Thymus (tissue), 11 donors: Measurements from ENCODE around the gene FARSB. TPM values are rescaled to one million over a fixed set of nuclear protein-coding genes. Genes with fewer than 3 reads are reported as not detected.

Experiments used
- DNase-seq, 9 donors: peaks; one replicate each; pipeline ENCODE4 v3.0.0-alpha.2; 2013; ENCODE audit warnings: low spot score in 9 of 9, low read depth in 6 of 9, missing footprints in 1 of 9
- H3K27ac ChIP-seq, 2 donors: one replicate each; pipeline ENCODE4 v1.5.1; 2013; ENCODE audit warnings: control low read depth in 1 of 2, low read depth in 1 of 2, low read length in 1 of 2, mild to moderate bottlenecking in 1 of 2, moderate library complexity in 1 of 2
- H3K27me3 ChIP-seq, 2 donors: one replicate each; pipeline ENCODE4 v1.5.1; 2013; ENCODE audit warnings: low read length in 1 of 2; ENCODE audit not compliant: control insufficient read depth in 2 of 2, insufficient read depth in 1 of 2
- H3K36me3 ChIP-seq, 2 donors: one replicate each; pipeline ENCODE4 v1.5.1; 2013; ENCODE audit warnings: low read length in 1 of 2, mild to moderate bottlenecking in 1 of 2, moderate library complexity in 1 of 2; ENCODE audit not compliant: control insufficient read depth in 2 of 2, insufficient read depth in 2 of 2
- H3K4me1 ChIP-seq, 2 donors: one replicate each; pipeline ENCODE4 v1.5.1; 2013; ENCODE audit warnings: low read length in 2 of 2; ENCODE audit not compliant: control insufficient read depth in 2 of 2, insufficient read depth in 2 of 2
- H3K4me3 ChIP-seq, 2 donors: one replicate each; pipeline ENCODE4 v1.5.1; 2013; ENCODE audit warnings: low read length in 2 of 2, control low read depth in 1 of 2, mild to moderate bottlenecking in 1 of 2
- H3K9me3 ChIP-seq, 2 donors: one replicate each; pipeline ENCODE4 v1.5.1; 2013; ENCODE audit warnings: low read length in 1 of 2, mild to moderate bottlenecking in 1 of 2; ENCODE audit not compliant: control insufficient read depth in 2 of 2, insufficient read depth in 1 of 2
- WGBS: extraction: QIAGEN DNeasy Blood & Tissue Kit; methylation state at CpG from one replicate; pipeline ENCODE4 v1.1.7; 2013; 5-methylcytosine and 5-hydroxymethylcytosine counted together
- polyA plus RNA-seq: library from polyadenylated mRNA; stranded (reverse); fragments of 200-250 nt; gene quantifications from one replicate; pipeline ENCODE4 v1.2.3, GENCODE V29; 2013
- total RNA-seq: library from RNA; stranded (reverse); fragments of 120-200 nt; gene quantifications from one replicate; pipeline ENCODE4 v1.2.4, GENCODE V29; 2013
- donor health status: healthy.

FARSB gene
- total and polyA plus RNA-seq, 2 donors, result 13.5 to 15.9 TPM

GRCh38 chr2:222690564-222691200 lies 34.8 kb upstream of the FARSB start:
- Histone ChIP-seq H3K9me3 (no peaks in the 10 kb centered on the region), H3K4me3 (no peak overlapping the region), H3K27ac (no peak overlapping the region), H3K27me3 (no peaks in the 10 kb centered on the region), H3K36me3 (no peaks in the 10 kb centered on the region), H3K4me1 (peaks cover 2 to 12% of the 10 kb centered on the region in 2 donors)
- 40% methylated on average over 10 of the region's 10 CpGs for WGBS
- DNase-seq, result peak; percentile 56 to 91 (median 80)

- no peak for DNase-seq
- Histone ChIP-seq H3K9me3 (no peaks in the 10 kb centered on the region), H3K4me1 (peaks cover 2 to 13% of the 10 kb centered on the region in 2 donors), H3K4me3 (no peak overlapping the region), H3K27me3 (no peaks in the 10 kb centered on the region), H3K27ac (no peak overlapping the region), H3K36me3 (no peaks in the 10 kb centered on the region)
- WGBS, result 89% methylated on average over 2 of the region's 2 CpGs
Measured at GRCh38 chr2:222689322-222689721, 33.4 kb upstream of the FARSB start.

GRCh38 chr2:222688917-222689316 lies 33.0 kb upstream of the FARSB start:
- Histone ChIP-seq H3K36me3 (no peaks in the 10 kb centered on the region), H3K27ac (no peak overlapping the region), H3K9me3 (no peaks in the 10 kb centered on the region), H3K4me3 (no peak overlapping the region), H3K4me1 (peaks cover 2 to 13% of the 10 kb centered on the region in 2 donors), H3K27me3 (no peaks in the 10 kb centered on the region)
- WGBS, result 95% methylated on average over 2 of the region's 2 CpGs
- no peak for DNase-seq

GRCh38 chr2:222686086-222686750 lies 30.3 kb upstream of the FARSB start:
- H3K4me3 ChIP-seq, result no peak overlapping the region
- H3K27ac ChIP-seq, result no peak overlapping the region
- peak in 1 of 9 donors; percentile 49 for DNase-seq
- H3K27me3 ChIP-seq, result peaks cover 0 to 2% of the 10 kb centered on the region in 2 donors
- H3K4me1 ChIP-seq, result peaks cover 2 to 13% of the 10 kb centered on the region in 2 donors
- no peaks in the 10 kb centered on the region for H3K9me3 ChIP-seq
- H3K36me3 ChIP-seq, result no peaks in the 10 kb centered on the region
- 69% methylated on average over 5 of the region's 5 CpGs for WGBS

GRCh38 chr2:222683805-222684204 lies 27.9 kb upstream of the FARSB start:
- Histone ChIP-seq H3K27ac (no peak overlapping the region), H3K27me3 (peaks cover 0 to 5% of the 10 kb centered on the region in 2 donors), H3K4me1 (peaks cover 2 to 9% of the 10 kb centered on the region in 2 donors), H3K9me3 (no peaks in the 10 kb centered on the region), H3K36me3 (no peaks in the 10 kb centered on the region), H3K4me3 (no peak overlapping the region)
- 92% methylated on average over 3 of the region's 3 CpGs for WGBS
- DNase-seq, result no peak

DNA sequence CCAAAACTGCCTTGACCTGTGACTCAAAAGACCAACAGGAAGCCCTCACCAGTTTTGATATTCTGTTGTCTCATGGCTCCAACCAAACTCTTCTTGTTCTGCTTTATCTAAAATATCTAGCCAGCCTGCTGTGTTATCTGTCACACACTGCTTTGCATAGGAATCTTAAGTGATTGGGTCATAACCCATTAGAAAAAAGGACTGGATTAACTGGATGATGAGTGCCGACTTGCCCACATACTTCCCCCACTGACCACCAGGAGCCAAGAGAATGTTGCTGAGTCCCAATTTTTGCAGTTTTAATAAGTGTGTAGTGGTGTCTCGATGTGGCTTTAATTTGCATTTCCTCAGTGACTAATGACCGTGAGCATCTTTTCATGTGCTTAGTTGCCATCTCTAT lies 22.1 kb upstream of the FARSB start:
- no peak for DNase-seq
- WGBS, result 94% methylated on average over 3 of the region's 3 CpGs
- Histone ChIP-seq H3K27me3 (peaks cover 0 to 24% of the 10 kb centered on the region in 2 donors), H3K4me1 (no peaks in the 10 kb centered on the region), H3K9me3 (no peaks in the 10 kb centered on the region), H3K4me3 (no peak overlapping the region), H3K27ac (no peak overlapping the region), H3K36me3 (no peaks in the 10 kb centered on the region)

DNA sequence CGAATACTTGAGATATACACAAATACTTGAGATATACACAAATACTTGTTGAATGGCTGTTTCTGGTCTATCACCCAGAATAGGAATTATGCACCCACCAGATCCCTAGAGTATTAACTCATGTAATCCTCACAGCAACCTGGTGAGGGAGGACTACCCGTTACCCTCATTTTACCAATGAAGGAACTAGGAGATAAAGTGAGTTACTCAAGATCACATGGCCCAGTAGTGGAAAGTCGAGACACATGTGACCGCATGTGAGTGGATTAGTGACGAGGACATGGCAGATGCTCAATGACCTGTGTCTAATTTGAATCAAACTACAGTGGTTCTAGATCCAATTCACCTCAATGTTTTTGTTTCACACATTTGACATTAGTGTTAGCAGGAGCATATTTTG lies 18.0 kb upstream of the FARSB start:
- no peak overlapping the region for H3K4me3 ChIP-seq
- H3K27ac ChIP-seq, result no peak overlapping the region
- WGBS, result 96% methylated on average over 5 of the region's 5 CpGs
- no peaks in the 10 kb centered on the region for H3K9me3 ChIP-seq
- DNase-seq, result no peak
- H3K4me1 ChIP-seq, result peaks cover 6 to 7% of the 10 kb centered on the region in 2 donors
- no peaks in the 10 kb centered on the region for H3K36me3 ChIP-seq
- peaks cover 25 to 60% of the 10 kb centered on the region in 2 donors for H3K27me3 ChIP-seq

DNA sequence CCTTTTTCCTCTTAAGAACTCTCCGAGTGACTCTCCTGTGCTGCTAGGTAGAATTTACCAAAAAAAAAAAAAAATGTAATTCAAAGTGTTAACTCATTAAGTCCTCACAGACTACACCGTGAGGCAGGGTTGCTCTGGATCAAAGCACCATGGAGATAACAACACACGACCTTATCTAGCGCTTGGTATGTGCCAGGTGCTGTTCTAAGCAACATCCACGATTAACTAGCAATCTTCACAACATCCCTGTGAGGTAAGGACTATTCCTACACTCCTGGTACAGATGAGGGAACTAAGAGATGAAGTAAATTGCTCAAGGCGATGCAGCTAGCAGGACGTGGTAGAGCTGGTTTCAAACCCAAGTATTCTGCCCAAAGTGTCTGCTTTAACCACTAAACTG lies 17.4 kb upstream of the FARSB start:
- 86% methylated on average over 7 of the region's 7 CpGs for WGBS

GRCh38 chr2:222672068-222672401 lies 16.1 kb upstream of the FARSB start:
- Histone ChIP-seq H3K4me1 (peaks cover 6 to 7% of the 10 kb centered on the region in 2 donors), H3K27ac (no peak overlapping the region), H3K27me3 (peaks cover 25 to 57% of the 10 kb centered on the region in 2 donors), H3K36me3 (no peaks in the 10 kb centered on the region), H3K9me3 (no peaks in the 10 kb centered on the region), H3K4me3 (peak overlapping the region in 1 of 2 donors; percentile 35)
- DNase-seq, result no peak
- 20% methylated on average over 10 of the region's 10 CpGs for WGBS

More for the DNA sequence above, 17.4 kb upstream of the FARSB start:
- DNase-seq, result no peak
- H3K4me1 ChIP-seq, result peaks cover 6 to 7% of the 10 kb centered on the region in 2 donors
- H3K27me3 ChIP-seq, result peaks cover 25 to 60% of the 10 kb centered on the region in 2 donors
- no peaks in the 10 kb centered on the region for H3K36me3 ChIP-seq
- no peaks in the 10 kb centered on the region for H3K9me3 ChIP-seq
- no peak overlapping the region for H3K27ac ChIP-seq
- H3K4me3 ChIP-seq, result no peak overlapping the region
